Adrenal gland (tissue), 5 donors: ENCODE results near the gene APOC3.

Experiments used
- POLR2A ChIP-seq, 2 donors: fragments of 450-650 bp; IDR thresholded peaks; one replicate each; pipeline ENCODE4 v1.6.1; 2017; ENCODE audit warnings: antibody characterized with exemption in 2 of 2, mild to moderate bottlenecking in 2 of 2, moderate library complexity in 1 of 2
- TF ChIP-seq, protein P1 (sequence below), 6 experiments: fragments of 450-650 bp in 4 of 6; fragments of 200-600 bp in 2 of 6; sonication (generic) in 1 of 6; IDR thresholded peaks; 1 replicate in 5 of 6; 2 replicates in 1 of 6; pipeline versions ENCODE4 v1.5.1 to v1.8.0; 2016 to 2021; ENCODE audit warnings: antibody characterized with exemption in 6 of 6, mild to moderate bottlenecking in 2 of 6, moderate library complexity in 1 of 6
- donor health status: DM: no; HTN: no; CAD: no.

GRCh38 chr11:116790167-116791001, 39.3 kb upstream of the APOC3 start:
- TF ChIP-seq, protein P1, sequence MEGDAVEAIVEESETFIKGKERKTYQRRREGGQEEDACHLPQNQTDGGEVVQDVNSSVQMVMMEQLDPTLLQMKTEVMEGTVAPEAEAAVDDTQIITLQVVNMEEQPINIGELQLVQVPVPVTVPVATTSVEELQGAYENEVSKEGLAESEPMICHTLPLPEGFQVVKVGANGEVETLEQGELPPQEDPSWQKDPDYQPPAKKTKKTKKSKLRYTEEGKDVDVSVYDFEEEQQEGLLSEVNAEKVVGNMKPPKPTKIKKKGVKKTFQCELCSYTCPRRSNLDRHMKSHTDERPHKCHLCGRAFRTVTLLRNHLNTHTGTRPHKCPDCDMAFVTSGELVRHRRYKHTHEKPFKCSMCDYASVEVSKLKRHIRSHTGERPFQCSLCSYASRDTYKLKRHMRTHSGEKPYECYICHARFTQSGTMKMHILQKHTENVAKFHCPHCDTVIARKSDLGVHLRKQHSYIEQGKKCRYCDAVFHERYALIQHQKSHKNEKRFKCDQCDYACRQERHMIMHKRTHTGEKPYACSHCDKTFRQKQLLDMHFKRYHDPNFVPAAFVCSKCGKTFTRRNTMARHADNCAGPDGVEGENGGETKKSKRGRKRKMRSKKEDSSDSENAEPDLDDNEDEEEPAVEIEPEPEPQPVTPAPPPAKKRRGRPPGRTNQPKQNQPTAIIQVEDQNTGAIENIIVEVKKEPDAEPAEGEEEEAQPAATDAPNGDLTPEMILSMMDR (IDR thresholded peaks at IDR 0.05) = no peak
- TF ChIP-seq POLR2A (IDR thresholded peaks at IDR 0.05) = no peak
